Measurements from ENCODE around the gene ASPSCR1.
"Not testable (repeated sequence)": the region's sequence is repeated elsewhere in the genome, so short reads cannot be mapped to it uniquely, and the experiment has no call there.

Gene ASPSCR1

GRCh38 chr17:82025401-82026107 is 48.1 kb downstream of the ASPSCR1 start:
- no peak for DNase-seq

- DNase-seq: no peak
Measured at GRCh38 chr17:82028246-82028645, 50.8 kb downstream of the ASPSCR1 start.

DNA sequence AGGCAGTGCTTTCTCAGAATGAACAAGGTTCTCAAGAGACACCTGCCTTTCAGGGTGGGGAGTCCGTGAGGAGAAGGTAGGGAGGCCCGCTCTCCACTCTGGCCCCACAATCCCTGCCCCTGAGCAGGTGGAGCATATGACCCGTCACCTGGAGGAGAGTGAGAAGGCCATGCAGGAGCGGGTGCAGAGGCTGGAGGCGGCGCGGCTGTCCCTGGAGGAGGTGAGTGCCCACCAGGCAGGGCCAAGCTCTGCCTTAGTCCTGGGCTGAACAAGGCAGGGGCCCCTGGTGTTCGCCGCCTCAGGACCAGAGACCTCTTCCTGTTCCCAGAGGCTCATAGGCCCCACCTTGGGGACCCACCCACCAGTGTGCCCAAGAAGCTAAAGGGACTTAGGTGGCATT is 51.5 kb downstream of the ASPSCR1 start:
- DNase-seq: no peak

DNA sequence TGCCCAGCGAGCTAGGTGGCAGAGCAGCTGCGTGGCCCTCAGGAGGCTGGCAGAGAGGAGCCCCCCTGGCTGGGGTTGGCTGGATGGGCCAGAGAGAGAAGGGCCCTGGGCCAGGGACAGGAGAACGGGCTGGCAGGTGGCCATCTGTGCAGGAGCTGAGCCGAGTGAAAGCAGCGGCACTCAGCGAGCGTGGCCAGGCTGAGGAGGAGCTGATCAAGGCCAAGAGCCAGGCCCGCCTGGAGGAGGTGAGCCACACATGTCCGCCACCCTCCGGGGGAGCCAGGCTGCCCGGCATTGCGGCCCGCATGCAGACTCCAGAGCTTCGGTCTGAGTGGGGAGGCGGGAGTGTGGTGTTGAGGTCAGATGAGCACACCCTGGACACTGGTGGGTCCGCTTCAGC is 52.0 kb downstream of the ASPSCR1 start:
- DNase-seq: peak; percentile 73

GRCh38 chr17:82029990-82030469 is 52.6 kb downstream of the ASPSCR1 start:
- DNase-seq: no peak

DNA sequence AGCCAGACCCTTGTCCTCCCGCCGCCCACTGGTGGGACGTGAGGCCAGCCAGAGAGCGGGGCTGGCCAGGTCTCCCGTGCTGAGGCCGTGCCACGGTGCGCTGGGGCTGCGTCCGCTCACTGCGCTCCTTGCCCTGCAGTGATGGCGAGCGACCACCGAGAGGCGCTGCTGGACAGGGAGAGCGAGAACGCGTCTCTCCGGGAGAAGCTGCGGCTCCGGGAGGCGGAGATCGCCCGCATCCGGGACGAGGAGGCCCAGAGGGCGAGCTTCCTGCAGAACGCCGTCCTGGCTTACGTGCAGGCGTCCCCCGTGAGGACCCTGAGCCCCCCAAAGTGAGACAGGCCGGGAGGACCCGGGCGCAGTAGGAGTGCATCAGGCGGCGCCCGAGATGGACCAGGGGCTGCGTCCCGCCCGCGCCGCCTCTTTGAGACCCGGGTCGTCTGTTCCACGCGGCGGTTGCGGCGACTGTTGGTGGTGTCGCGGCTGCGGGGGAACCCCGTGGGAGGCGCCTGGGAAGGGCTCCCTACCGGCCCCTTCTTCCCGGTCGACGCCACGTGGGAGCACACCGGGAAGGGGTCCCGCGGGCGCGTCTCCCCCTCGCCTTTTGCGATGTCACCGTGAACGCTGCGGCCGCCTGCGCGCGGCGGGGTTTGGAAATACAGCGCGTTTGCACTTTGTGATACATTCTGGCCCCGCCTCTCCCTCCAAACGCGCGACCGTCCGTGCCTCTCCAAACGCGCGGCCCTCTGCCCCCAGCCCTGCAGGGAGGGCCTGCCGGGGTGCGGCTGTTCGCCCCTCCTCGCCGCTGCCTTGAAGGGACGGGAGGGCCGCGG is 53.3 kb downstream of the ASPSCR1 start:
- DNase-seq: peak; percentile 28

DNA sequence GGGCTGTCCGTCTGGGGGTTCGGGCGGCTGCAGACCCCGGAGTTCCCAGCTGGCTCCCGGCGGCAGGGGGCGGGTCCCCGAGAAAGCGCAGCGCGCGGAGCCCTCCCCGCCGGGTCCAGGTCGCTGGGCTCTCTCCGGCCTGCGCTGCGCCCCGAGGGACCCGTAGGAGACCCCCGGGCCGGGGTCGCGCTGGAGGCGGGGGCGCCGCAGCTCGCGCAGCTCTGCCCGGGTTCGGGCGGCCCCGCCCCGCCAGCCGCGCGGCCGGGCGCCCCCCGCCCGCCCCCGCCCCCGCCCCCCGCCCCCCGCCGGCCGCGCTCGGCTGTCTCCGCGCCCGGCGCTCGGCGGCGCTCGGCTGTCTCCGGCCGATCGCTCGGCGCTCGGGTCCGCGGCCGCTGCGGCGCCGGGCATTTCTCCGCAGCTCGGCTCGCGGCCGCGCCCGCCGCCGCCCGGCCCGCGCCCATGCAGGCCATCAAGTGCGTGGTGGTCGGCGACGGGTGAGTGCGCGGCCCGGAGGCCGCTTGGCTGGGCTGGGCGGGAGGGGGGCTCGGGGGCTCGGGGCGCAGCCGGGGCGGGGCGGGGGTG is 54.0 kb downstream of the ASPSCR1 start, which contains the start of gene RAC3:
RAC3 (plus strand) TSS at position 376 of the 582 bp plus-strand sequence; CDS start at position 460, 84 bp downstream.
- no peak for DNase-seq

DNA sequence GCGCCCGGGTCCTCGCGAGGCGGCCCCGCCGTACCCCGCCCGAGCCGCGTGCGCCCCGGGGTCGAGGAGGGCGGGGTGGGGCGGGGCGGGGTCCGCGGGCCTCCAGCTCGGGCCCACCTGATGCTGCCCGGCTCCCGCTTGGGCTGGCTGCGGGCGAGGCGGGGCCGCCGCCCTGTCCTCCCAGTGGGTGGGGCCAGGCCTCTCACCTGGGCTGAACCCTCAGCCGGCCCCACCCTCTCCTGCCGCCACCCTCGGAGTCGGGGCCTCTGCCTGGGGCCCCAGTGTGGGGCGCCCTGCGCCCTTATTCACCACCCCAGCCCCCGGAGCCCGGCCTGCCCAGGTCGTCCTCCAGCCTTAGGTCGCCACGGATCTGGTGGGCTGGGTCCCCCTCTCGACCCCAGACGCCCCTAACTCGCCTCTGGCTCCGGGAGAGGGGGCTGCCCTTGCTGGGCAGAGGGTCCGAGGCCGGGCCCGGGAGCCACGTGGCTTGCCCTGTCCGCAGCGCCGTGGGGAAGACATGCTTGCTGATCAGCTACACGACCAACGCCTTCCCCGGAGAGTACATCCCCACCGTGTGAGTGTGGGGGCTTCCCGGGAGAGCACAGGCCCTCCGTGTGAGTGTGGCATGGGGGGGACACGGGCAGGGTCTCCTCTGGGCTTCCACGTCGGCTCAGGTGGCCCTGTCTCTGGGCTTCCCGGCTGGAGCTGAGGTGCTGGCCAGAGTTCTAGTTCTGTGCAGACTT is 54.6 kb downstream of the ASPSCR1 start:
- DNase-seq: no peak

DNA sequence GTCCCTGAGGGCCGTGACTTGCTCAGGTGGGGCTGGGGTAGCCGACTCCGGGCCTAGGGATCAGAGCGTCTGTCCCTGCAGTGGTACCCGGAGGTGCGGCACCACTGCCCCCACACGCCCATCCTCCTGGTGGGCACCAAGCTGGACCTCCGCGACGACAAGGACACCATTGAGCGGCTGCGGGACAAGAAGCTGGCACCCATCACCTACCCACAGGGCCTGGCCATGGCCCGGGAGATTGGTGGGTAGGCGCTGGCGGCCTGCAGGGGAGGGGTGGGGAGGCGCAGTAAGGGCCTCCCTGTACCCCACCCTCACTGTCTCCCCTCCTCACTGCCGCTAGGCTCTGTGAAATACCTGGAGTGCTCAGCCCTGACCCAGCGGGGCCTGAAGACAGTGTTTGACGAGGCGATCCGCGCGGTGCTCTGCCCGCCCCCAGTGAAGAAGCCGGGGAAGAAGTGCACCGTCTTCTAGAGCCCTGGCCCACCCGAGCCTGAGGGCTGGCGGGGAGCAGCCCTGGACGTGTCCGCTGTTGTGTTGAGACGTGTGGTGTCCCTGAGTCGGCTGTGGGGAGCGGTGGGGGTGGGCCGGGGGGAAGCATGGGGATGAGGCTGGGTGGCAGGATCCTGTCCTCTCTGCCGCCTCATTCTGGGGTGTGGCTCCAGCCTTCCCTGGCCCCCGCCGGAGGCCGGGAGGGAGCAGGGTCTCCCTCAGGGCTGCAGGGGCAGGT is 56.1 kb downstream of the ASPSCR1 start:
- DNase-seq: no peak

GRCh38 chr17:82034371-82035011 is 57.1 kb downstream of the ASPSCR1 start:
- no peak for DNase-seq

- DNase-seq: no peak
Measured at GRCh38 chr17:82035488-82035887, 58.1 kb downstream of the ASPSCR1 start.

DNA sequence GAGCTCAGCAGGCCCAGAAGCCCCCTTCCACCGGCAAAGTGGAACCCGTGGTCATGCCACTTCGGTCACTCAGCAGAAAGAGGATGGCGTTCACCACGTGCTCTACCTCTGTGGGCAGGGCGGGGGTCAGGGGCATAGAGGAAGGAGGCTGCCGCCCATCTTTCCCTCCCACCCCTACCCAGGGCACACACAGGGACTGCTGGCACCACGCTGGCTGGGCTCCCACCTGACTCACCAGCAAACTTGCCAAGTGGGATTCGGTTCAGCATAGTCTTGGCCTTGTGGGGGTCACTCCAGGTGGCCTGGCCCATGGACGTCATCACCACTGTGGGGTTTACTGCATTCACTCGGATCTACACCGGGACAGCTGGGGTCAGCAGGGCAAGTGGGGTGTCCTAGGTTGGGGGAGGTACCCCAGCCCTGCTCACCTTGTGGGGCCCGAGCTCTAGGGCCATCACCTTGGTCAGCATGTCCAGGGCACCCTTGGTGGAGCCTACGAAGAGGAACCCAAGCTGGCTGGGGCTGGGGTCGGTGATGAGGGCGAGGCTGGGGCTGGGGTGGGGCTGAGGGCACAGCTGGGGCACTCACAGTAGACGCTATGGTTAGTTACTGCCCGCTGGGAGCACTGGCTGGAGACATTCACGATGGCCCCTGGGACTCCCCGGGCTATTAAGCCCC is 58.7 kb downstream of the ASPSCR1 start:
- DNase-seq: no peak

DNA sequence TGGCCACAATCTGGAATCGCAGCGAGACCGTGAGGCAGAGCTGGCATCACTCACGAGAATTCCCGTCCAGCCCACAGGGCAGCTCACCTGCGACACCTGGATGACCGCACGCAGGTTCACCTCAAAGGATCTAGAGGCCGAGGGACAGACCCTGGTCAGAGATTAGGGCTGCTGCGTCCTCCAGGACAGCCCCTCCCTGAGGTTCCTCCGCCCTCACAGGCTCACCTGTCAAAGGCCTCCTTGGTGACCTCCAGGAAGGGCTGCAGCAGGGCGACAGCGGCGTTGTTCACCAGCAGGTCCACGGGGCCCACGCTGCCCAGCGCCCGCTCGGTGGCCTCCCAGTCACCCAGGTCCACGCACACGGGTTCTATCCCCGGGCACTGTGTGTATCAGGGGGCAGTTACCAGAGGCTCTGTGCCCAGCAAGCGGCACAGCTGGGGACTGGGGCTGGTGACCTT is 59.2 kb downstream of the ASPSCR1 start:
- DNase-seq: no peak

DNA sequence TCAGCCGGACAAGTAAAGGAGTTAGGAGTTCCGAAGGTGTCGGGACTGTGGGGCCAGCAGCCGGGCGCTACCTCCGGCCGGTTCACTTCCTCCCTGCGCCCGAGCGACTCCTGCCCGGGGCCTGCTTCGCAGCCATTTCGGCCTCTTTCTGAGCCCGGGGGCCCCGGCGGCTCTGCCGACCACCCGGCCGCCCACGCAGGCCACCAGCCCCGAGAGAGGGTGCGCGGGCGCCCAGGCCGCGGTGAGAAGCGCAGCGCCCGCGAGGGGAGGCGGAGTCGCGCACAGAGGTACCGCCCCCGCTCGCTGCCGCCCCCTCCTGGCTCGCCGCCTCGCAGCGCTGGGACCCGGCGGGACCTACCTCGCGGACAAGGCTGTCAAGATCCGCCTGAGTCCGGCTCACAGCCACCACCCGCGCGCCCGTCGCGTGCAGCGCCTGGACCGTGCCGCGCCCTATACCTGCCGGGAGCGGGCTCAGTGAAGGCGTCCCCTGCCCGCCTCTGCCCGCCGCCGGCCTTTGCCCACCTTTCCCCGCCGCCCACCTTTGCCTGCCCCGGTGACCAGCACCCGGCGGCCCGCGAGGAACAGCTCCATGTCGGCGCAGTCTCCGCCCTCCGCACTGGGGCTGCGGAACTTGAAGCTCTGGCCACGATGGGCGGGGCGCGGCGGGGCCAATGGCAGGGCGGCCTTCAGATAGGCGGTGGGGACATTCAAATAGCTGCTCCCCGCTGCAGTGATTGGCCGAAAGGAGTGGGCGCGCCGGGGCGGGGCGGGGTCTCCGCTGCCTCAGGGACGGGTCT is 59.9 kb downstream of the ASPSCR1 start, which contains the start of gene DCXR:
DCXR (minus strand) TSS at position 606 of the 797 bp plus-strand sequence; CDS start at position 591, 15 bp downstream.
- peak; percentile 95 for DNase-seq

DNA sequence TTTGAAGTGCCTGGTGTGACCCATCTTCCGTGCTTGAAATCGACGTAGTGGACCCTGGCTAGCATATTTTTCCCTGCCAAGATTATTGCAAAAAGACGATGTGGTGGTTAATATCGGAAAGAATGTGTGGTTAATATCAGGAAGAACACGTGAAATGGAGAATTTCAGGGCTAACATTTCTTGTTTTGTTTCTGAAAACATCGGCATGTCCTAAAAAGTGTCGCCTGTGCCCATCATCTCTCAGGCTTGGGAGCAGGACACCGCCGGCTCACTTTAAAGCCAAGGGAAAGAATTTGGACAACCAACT is 60.4 kb downstream of the ASPSCR1 start:
- DNase-seq: no peak

- DNase-seq: not testable (repeated sequence)
Measured at GRCh38 chr17:82038796-82039409, 61.5 kb downstream of the ASPSCR1 start.

- DNase-seq: no peak
Measured at GRCh38 chr17:82039695-82040299, 62.4 kb downstream of the ASPSCR1 start.

DNA sequence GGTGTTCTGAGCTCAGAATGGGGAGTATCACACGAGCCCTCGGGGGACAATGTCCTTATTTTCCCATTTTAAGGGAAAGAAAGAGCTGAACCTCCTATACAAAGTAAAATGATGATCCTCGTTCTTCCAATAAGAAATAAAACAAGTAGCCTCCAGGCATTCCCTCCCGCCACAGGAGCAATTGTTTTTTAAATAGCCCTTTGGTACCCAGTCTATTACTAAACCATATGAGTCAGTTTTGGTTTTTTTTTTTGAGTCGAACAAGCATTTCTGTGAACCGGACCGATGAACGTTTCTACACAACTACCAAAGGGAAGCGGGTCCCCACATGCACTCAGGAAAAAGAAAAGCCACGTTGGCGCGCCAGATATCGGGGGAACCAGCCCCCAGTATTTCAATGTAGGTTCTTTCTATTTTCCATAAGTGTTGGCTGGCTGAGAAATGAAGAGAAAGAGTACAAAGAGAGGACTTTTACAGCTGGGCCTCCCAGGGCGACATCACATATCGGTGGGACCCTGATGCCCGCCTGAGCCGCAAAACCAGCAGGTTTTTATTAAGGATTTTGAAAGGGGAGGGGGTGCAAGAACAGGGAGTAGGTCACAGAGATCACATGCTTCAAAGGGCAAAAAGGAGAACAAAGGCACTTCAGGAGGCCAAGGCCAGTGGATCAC is 63.9 kb downstream of the ASPSCR1 start:
- no peak for DNase-seq

DNA sequence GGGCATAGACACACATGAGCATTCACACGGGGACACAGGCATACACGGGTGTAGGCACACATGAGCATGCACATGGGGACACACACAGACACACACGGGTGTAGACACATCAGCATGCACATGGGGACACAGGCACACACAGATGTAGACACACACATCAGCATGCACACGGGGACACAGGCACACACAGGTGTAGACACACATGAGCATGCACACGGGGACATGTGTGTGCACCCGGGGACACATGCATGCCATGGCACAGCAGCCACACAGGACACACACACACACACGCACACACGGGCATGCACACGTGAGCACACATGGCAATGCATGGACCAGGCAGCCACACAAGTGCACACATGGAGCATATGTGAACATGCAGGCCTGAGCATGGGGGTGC is 65.2 kb downstream of the ASPSCR1 start:
- no peak for DNase-seq
